ENCODE results near the gene KRT16.
"Not testable (repeated sequence)": the region's sequence is repeated elsewhere in the genome, so short reads cannot be mapped to it uniquely, and the experiment has no call there.

KRT16 gene

GRCh38 chr17:41647038-41647813 is 34.7 kb upstream of the KRT16 start:
- no peak for DNase-seq

- no peak for DNase-seq
These were observed 29.9 kb upstream of the KRT16 start for GRCh38 chr17:41642252-41643156.

- not testable (repeated sequence) for DNase-seq
These were observed 28.0 kb upstream of the KRT16 start for GRCh38 chr17:41640596-41640995.

GRCh38 chr17:41639492-41640473 is 27.2 kb upstream of the KRT16 start:
- DNase-seq = no peak

GRCh38 chr17:41638941-41639340 is 26.4 kb upstream of the KRT16 start:
- DNase-seq = no peak

GRCh38 chr17:41638194-41638593 is 25.6 kb upstream of the KRT16 start:
- no peak for DNase-seq

- DNase-seq = no peak
These were observed 24.1 kb upstream of the KRT16 start for GRCh38 chr17:41636652-41637051.

GRCh38 chr17:41635121-41636097 is 22.8 kb upstream of the KRT16 start:
- no peak for DNase-seq

GRCh38 chr17:41634639-41635038 is 22.1 kb upstream of the KRT16 start:
- no peak for DNase-seq

- DNase-seq = no peak
These were observed 21.1 kb upstream of the KRT16 start for GRCh38 chr17:41633556-41634199.

- no peak for DNase-seq
These were observed 20.0 kb upstream of the KRT16 start for GRCh38 chr17:41632482-41633105.

GRCh38 chr17:41631898-41632285 is 19.3 kb upstream of the KRT16 start:
- no peak for DNase-seq

- DNase-seq = no peak
These were observed 18.7 kb upstream of the KRT16 start for GRCh38 chr17:41631025-41631897.

GRCh38 chr17:41629826-41630670 is 17.5 kb upstream of the KRT16 start:
- no peak for DNase-seq

GRCh38 chr17:41629316-41629715 is 16.7 kb upstream of the KRT16 start:
- DNase-seq = no peak

- not testable (repeated sequence) for DNase-seq
These were observed 16.2 kb upstream of the KRT16 start for GRCh38 chr17:41628621-41629255.

GRCh38 chr17:41628073-41628370 is 15.5 kb upstream of the KRT16 start:
- DNase-seq = not testable (repeated sequence)
